H9 (cell line): Measurements from ENCODE around the gene ZBTB47. TPM values are rescaled to one million over a fixed set of nuclear protein-coding genes. Genes with fewer than 3 reads are reported as not detected.

Experiments used
- DNase-seq: peaks from one replicate; pipeline ENCODE4 v3.0.0-alpha.2; 2017
- H2AFZ ChIP-seq: one replicate; pipeline ENCODE4 v1.6.1; 2013; ENCODE audit warnings: mild to moderate bottlenecking, low read length, control low read depth, moderate library complexity
- H2AK5ac ChIP-seq: 2 replicates; pipeline ENCODE4 v1.6.1; 2013; ENCODE audit warnings: low read length, control low read depth, mixed read lengths; ENCODE audit not compliant: insufficient read length
- H2BK120ac ChIP-seq: one replicate; pipeline ENCODE4 v1.6.1; 2013; ENCODE audit warnings: low read depth, mild to moderate bottlenecking, low read length, control low read depth, inconsistent platforms; ENCODE audit not compliant: poor library complexity, severe bottlenecking
- H2BK12ac ChIP-seq: 2 replicates; pipeline ENCODE4 v1.6.1; 2013; ENCODE audit warnings: low read length, control low read depth, mixed read lengths, low read depth; ENCODE audit not compliant: insufficient read length
- H2BK15ac ChIP-seq: 2 replicates; pipeline ENCODE4 v1.6.1; 2013; ENCODE audit warnings: low read depth, low read length, control low read depth
- H2BK20ac ChIP-seq: one replicate; pipeline ENCODE4 v1.6.1; 2013; ENCODE audit warnings: low read depth, mild to moderate bottlenecking, low read length, control low read depth, inconsistent platforms; ENCODE audit not compliant: poor library complexity, severe bottlenecking
- H2BK5ac ChIP-seq: 2 replicates; pipeline ENCODE4 v1.6.1; 2013; ENCODE audit warnings: low read length, control low read depth, mixed read lengths; ENCODE audit not compliant: insufficient read length
- H3K14ac ChIP-seq: 2 replicates; pipeline ENCODE4 v1.6.1; 2013; ENCODE audit warnings: low read length, control low read depth; ENCODE audit not compliant: insufficient read depth
- H3K18ac ChIP-seq: 2 replicates; pipeline ENCODE4 v1.6.1; 2013; ENCODE audit warnings: low read depth, mild to moderate bottlenecking, mixed read lengths, low read length, control low read depth; ENCODE audit not compliant: insufficient read length
- H3K23ac ChIP-seq: 2 replicates; pipeline ENCODE4 v1.6.1; 2013; ENCODE audit warnings: low read length, control low read depth, mixed read lengths, low read depth; ENCODE audit not compliant: insufficient read length
- H3K23me2 ChIP-seq: 2 replicates; pipeline ENCODE4 v1.6.1; 2013; ENCODE audit warnings: low read depth, mild to moderate bottlenecking, mixed read lengths, low read length, control low read depth; ENCODE audit not compliant: insufficient read length, poor library complexity, severe bottlenecking
- H3K27ac ChIP-seq: 2 replicates; pipeline ENCODE4 v1.5.1; 2013; ENCODE audit warnings: low read length, control low read depth, mixed read lengths, low read depth; ENCODE audit not compliant: insufficient read length
- H3K27me3 ChIP-seq: 2 replicates; pipeline ENCODE4 v1.6.1; 2013; ENCODE audit warnings: low read length, control low read depth, inconsistent platforms; ENCODE audit not compliant: insufficient read depth
- H3K4ac ChIP-seq: 2 replicates; pipeline ENCODE4 v1.6.1; 2013; ENCODE audit warnings: low read depth, mild to moderate bottlenecking, control low read depth, inconsistent platforms, low read length, moderate library complexity
- H3K4me1 ChIP-seq: 2 replicates; pipeline ENCODE4 v1.6.1; 2013; ENCODE audit warnings: low read length, control low read depth, inconsistent platforms; ENCODE audit not compliant: insufficient read depth
- H3K4me2 ChIP-seq: 2 replicates; pipeline ENCODE4 v1.6.1; 2013; ENCODE audit warnings: low read length, control low read depth, mixed read lengths; ENCODE audit not compliant: insufficient read length, insufficient read depth
- H3K56ac ChIP-seq: 2 replicates; pipeline ENCODE4 v1.6.1; 2013; ENCODE audit warnings: low read depth, mild to moderate bottlenecking, mixed read lengths, low read length, control low read depth; ENCODE audit not compliant: insufficient read length
- H3K79me1 ChIP-seq: 2 replicates; pipeline ENCODE4 v1.6.1; 2013; ENCODE audit warnings: low read depth, mild to moderate bottlenecking, moderate library complexity, low read length, control low read depth, inconsistent platforms; ENCODE audit not compliant: insufficient read depth, poor library complexity, severe bottlenecking
- H3K79me2 ChIP-seq: 2 replicates; pipeline ENCODE4 v1.6.1; 2013; ENCODE audit warnings: low read length, control low read depth, inconsistent platforms; ENCODE audit not compliant: insufficient read depth
- H3K9ac ChIP-seq: 2 replicates; pipeline ENCODE4 v1.6.1; 2013; ENCODE audit warnings: low read length, control low read depth, mixed read lengths; ENCODE audit not compliant: insufficient read length; ENCODE audit errors: extremely low read depth
- H3K9me3 ChIP-seq: one replicate; pipeline ENCODE4 v1.6.1; 2013; ENCODE audit warnings: low read depth, low read length, inconsistent platforms; ENCODE audit not compliant: control insufficient read depth
- H3T11ph ChIP-seq: one replicate; pipeline ENCODE4 v1.6.1; 2013; ENCODE audit warnings: mild to moderate bottlenecking, low read length, control low read depth, inconsistent platforms
- H4K20me1 ChIP-seq: one replicate; pipeline ENCODE4 v1.6.1; 2013; ENCODE audit not compliant: control insufficient read depth, insufficient read length, insufficient read depth
- H4K5ac ChIP-seq: 2 replicates; pipeline ENCODE4 v1.6.1; 2013; ENCODE audit warnings: low read depth, mild to moderate bottlenecking, mixed read lengths, low read length, control low read depth; ENCODE audit not compliant: insufficient read length
- H4K8ac ChIP-seq: replicated peaks from 2 replicates; pipeline ENCODE4 v1.6.1; 2013; ENCODE audit warnings: low read length, control low read depth, mixed read lengths, low read depth; ENCODE audit not compliant: insufficient read length
- H4K91ac ChIP-seq: 2 replicates; pipeline ENCODE4 v1.6.1; 2013; ENCODE audit warnings: low read depth, mild to moderate bottlenecking, moderate library complexity, mixed read lengths, low read length, control low read depth; ENCODE audit not compliant: insufficient read length
- H3K27ac Mint-ChIP-seq, 3 experiments: 2 replicates in 2 of 3; 3 replicates in 1 of 3; pipeline ENCODE4 v1.8.0; 2020 to 2021; ENCODE audit warnings: mixed read lengths in 3 of 3, mild to moderate bottlenecking in 1 of 3, moderate library complexity in 1 of 3
- H3K27me3 Mint-ChIP-seq: 2 replicates; pipeline ENCODE4 v1.8.0; 2021; ENCODE audit warnings: low read depth, mild to moderate bottlenecking, moderate library complexity, mixed read lengths
- H3K36me3 Mint-ChIP-seq, 3 experiments: 2 replicates in 2 of 3; 3 replicates in 1 of 3; pipeline ENCODE4 v1.8.0; 2020 to 2021; ENCODE audit warnings: low read depth in 3 of 3, mixed read lengths in 3 of 3; ENCODE audit not compliant: insufficient read depth in 1 of 3
- H3K4me1 Mint-ChIP-seq, 2 experiments: 2 replicates each; pipeline ENCODE4 v1.8.0; 2020; ENCODE audit warnings: mixed read lengths in 2 of 2
- H3K4me3 Mint-ChIP-seq, 2 experiments: 2 replicates in 1 of 2; 3 replicates in 1 of 2; pipeline ENCODE4 v1.8.0; 2020 to 2021; ENCODE audit warnings: mild to moderate bottlenecking in 2 of 2, mixed read lengths in 2 of 2, moderate library complexity in 1 of 2
- H3K9me3 Mint-ChIP-seq, 2 experiments: 2 replicates in 1 of 2; 3 replicates in 1 of 2; pipeline ENCODE4 v1.8.0; 2020; ENCODE audit warnings: mild to moderate bottlenecking in 2 of 2, mixed read lengths in 2 of 2, moderate library complexity in 1 of 2
- WGBS: extraction: QIAGEN DNeasy Blood & Tissue Kit; methylation state at CpG from one replicate; pipeline ENCODE4 v1.1.7; 2013; ENCODE audit warnings: missing lambda C conversion rate, low lambda C conversion rate, mixed read lengths; ENCODE audit not compliant: insufficient read length; ENCODE audit errors: extremely low coverage; 5-methylcytosine and 5-hydroxymethylcytosine counted together
- total RNA-seq: library from RNA; stranded (reverse); gene quantifications from 2 replicates; pipeline ENCODE4 v1.2.1, GENCODE V29; 2021
- TF ChIP-seq, protein P1 (sequence below): fragments of 200-600 bp; sonication (generic); conservative IDR thresholded peaks from 3 replicates; pipeline ENCODE4 v1.8.0; 2021; ENCODE audit warnings: antibody characterized with exemption, mild to moderate bottlenecking

The ZBTB47 gene
- total RNA-seq, 1 experiment from 2014 or later: 3.6 TPM

GRCh38 chr3:42652611-42653302, 740 bp upstream of the ZBTB47 start:
- peaks cover 36 to 51% of the 10 kb centered on the region in 2 experiments for H3K4me1 Mint-ChIP-seq
- Histone ChIP-seq H3K27me3 (no peaks in the 10 kb centered on the region), H2AK5ac (no peak overlapping the region), H4K20me1 (no peaks in the 10 kb centered on the region), H3K56ac (no peak overlapping the region), H3K4ac (no peak overlapping the region), H3T11ph (no peak overlapping the region), H3K27ac (no peak overlapping the region), H3K79me2 (no peaks in the 10 kb centered on the region), H3K9me3 (no peaks in the 10 kb centered on the region), H4K5ac (no peak overlapping the region), H3K79me1 (no peaks in the 10 kb centered on the region), H3K9ac (no peak overlapping the region), H3K14ac (no peak overlapping the region; the same call in 1 of the 2 replicates), H3K18ac (no peak overlapping the region), H4K91ac (no peak overlapping the region), H3K23ac (no peak overlapping the region), H2BK12ac (no peak overlapping the region), H3K4me2 (peak overlapping the region; percentile 46), H2BK15ac (no peak overlapping the region), H2BK5ac (no peak overlapping the region), H2BK120ac (no peak overlapping the region), H2BK20ac (no peak overlapping the region), H2AFZ (no peak overlapping the region), H3K23me2 (no peaks in the 10 kb centered on the region), H3K4me1 (peaks cover 9% of the 10 kb centered on the region; the same call in 1 of the 2 replicates), H4K8ac (no peak overlapping the region)
- TF ChIP-seq, protein P1, sequence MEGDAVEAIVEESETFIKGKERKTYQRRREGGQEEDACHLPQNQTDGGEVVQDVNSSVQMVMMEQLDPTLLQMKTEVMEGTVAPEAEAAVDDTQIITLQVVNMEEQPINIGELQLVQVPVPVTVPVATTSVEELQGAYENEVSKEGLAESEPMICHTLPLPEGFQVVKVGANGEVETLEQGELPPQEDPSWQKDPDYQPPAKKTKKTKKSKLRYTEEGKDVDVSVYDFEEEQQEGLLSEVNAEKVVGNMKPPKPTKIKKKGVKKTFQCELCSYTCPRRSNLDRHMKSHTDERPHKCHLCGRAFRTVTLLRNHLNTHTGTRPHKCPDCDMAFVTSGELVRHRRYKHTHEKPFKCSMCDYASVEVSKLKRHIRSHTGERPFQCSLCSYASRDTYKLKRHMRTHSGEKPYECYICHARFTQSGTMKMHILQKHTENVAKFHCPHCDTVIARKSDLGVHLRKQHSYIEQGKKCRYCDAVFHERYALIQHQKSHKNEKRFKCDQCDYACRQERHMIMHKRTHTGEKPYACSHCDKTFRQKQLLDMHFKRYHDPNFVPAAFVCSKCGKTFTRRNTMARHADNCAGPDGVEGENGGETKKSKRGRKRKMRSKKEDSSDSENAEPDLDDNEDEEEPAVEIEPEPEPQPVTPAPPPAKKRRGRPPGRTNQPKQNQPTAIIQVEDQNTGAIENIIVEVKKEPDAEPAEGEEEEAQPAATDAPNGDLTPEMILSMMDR: no peak
- H3K4me3 Mint-ChIP-seq: peak overlapping the region; percentile 78 to 86
- peaks cover 2 to 19% (median 16%) of the 10 kb centered on the region in 3 experiments; a peak in 5 of 7 replicates for H3K36me3 Mint-ChIP-seq
- DNase-seq: peak; percentile 58
- H3K27ac Mint-ChIP-seq: peak overlapping the region in 2 of 3 experiments; percentile 55 to 92; a peak in 4 of 7 replicates
- WGBS: no CpG with 5 or more reads among the region's 7 CpGs
- H3K27me3 Mint-ChIP-seq: no peaks in the 10 kb centered on the region
- H3K9me3 Mint-ChIP-seq: no peaks in the 10 kb centered on the region
